ENCODE results near the gene VTI1A. TPM values are rescaled to one million over a fixed set of nuclear protein-coding genes. Genes with fewer than 3 reads are reported as not detected.

Gene VTI1A
- total and polyA plus RNA-seq, 8 donors: 7.3 to 20.2 (median 11.6) TPM

GRCh38 chr10:112507046-112507445 lies 60.0 kb downstream of the VTI1A start:
- no peak for DNase-seq
- ATAC-seq: no peak
- 63 to 71% methylated on average over 4 of the region's 4 CpGs for WGBS, 2 donors

GRCh38 chr10:112507988-112508387 lies 61.0 kb downstream of the VTI1A start:
- H3K27me3 ChIP-seq: no peaks in the 10 kb centered on the region
- H3K36me3 ChIP-seq: no peaks in the 10 kb centered on the region
- H3K4me3 ChIP-seq: no peak overlapping the region
- H3K9me3 ChIP-seq: no peaks in the 10 kb centered on the region
- no peak for TF ChIP-seq CTCF (IDR thresholded peaks at IDR 0.05)
- no peak overlapping the region for H3K27ac ChIP-seq
- 29 to 31% methylated on average over 4 of the region's 4 CpGs for WGBS, 2 donors
- ATAC-seq (no peak), FAIRE-seq (no peak), DNase-seq (no peak)
- intact Hi-C loops (cut with DNase I): no loop called here
- peaks cover 0 to 6% (median 0%) of the 10 kb centered on the region in 3 donors for H3K4me1 ChIP-seq

More at GRCh38 chr10:112507046-112507445, 60.0 kb downstream of the VTI1A start:
- no peak for TF ChIP-seq CTCF (IDR thresholded peaks at IDR 0.05)
- Histone ChIP-seq H3K9me3 (no peaks in the 10 kb centered on the region), H3K27me3 (no peaks in the 10 kb centered on the region), H3K27ac (no peak overlapping the region), H3K36me3 (no peaks in the 10 kb centered on the region), H3K4me3 (no peak overlapping the region), H3K4me1 (peaks cover 0 to 6% (median 0%) of the 10 kb centered on the region in 3 donors)
- no peak for FAIRE-seq
- intact Hi-C loops (cut with DNase I): no loop called here

- FAIRE-seq: no peak
- Histone ChIP-seq H3K27me3 (no peaks in the 10 kb centered on the region), H3K9me3 (no peaks in the 10 kb centered on the region), H3K4me3 (no peak overlapping the region), H3K4me1 (peaks cover 0 to 6% (median 0%) of the 10 kb centered on the region in 3 donors), H3K27ac (no peak overlapping the region), H3K36me3 (no peaks in the 10 kb centered on the region)
- TF ChIP-seq CTCF (IDR thresholded peaks at IDR 0.05): no peak
- WGBS, 2 donors: 76 to 81% methylated on average over 4 of the region's 4 CpGs
- no peak for DNase-seq
- no peak for ATAC-seq
- intact Hi-C loops (cut with DNase I): no loop called here
Measured at GRCh38 chr10:112509558-112510291, 62.7 kb downstream of the VTI1A start.

GRCh38 chr10:112510384-112510783 lies 63.4 kb downstream of the VTI1A start:
- H3K27me3 ChIP-seq: no peaks in the 10 kb centered on the region
- TF ChIP-seq CTCF (IDR thresholded peaks at IDR 0.05): no peak
- H3K4me3 ChIP-seq: no peak overlapping the region
- ATAC-seq: no peak
- H3K36me3 ChIP-seq: no peaks in the 10 kb centered on the region
- FAIRE-seq: no peak
- intact Hi-C loops (cut with DNase I): no loop called here
- 93 to 95% methylated on average over 4 of the region's 4 CpGs for WGBS, 2 donors
- peaks cover 0 to 6% (median 0%) of the 10 kb centered on the region in 3 donors for H3K4me1 ChIP-seq
- no peaks in the 10 kb centered on the region for H3K9me3 ChIP-seq
- DNase-seq: no peak
- H3K27ac ChIP-seq: no peak overlapping the region

- FAIRE-seq (no peak), ATAC-seq (no peak), DNase-seq (no peak)
- intact Hi-C loops (cut with DNase I): no loop called here
- no peak overlapping the region for H3K4me3 ChIP-seq
- TF ChIP-seq CTCF (IDR thresholded peaks at IDR 0.05): no peak
- H3K27ac ChIP-seq: no peak overlapping the region
- 98 to 99% methylated on average over 2 of the region's 2 CpGs for WGBS, 2 donors
- H3K36me3 ChIP-seq: no peaks in the 10 kb centered on the region
- H3K9me3 ChIP-seq: no peaks in the 10 kb centered on the region
- H3K4me1 ChIP-seq: peaks cover 0 to 8% (median 0%) of the 10 kb centered on the region in 3 donors
- H3K27me3 ChIP-seq: no peaks in the 10 kb centered on the region
Measured at GRCh38 chr10:112512294-112512693, 65.3 kb downstream of the VTI1A start.

All from pancreas (tissue), 10 donors.